ENCODE measurements around the gene TBC1D14. TPM values are rescaled to one million over a fixed set of nuclear protein-coding genes. Genes with fewer than 3 reads are reported as not detected.
A peak's percentile ranks its signal among the peaks of the same experiment; 100 is the strongest.

The TBC1D14 gene
- polyA plus RNA-seq, 3 donors: 61.2 to 66.4 (median 61.8) TPM

GRCh38 chr4:7042503-7043283, 133.1 kb downstream of the TBC1D14 start:
- peak; percentile 89 to 98 (median 97) for DNase-seq (ENCODE audit: extremely low read depth in 1 of 11, low read depth in 9 of 11, low spot score in 4 of 11)

- no peak for DNase-seq (ENCODE audit: extremely low read depth in 1 of 11, low read depth in 9 of 11, low spot score in 4 of 11)
Observed at GRCh38 chr4:7043284-7044136, 133.9 kb downstream of the TBC1D14 start, which contains the start of gene TADA2B. Gene TADA2B (plus strand): TSS chr4:7043372. CDS start chr4:7043580, 208 bp downstream.

- DNase-seq (ENCODE audit: extremely low read depth in 1 of 11, low read depth in 9 of 11, low spot score in 4 of 11): no peak
Observed at GRCh38 chr4:7044137-7044930, 134.7 kb downstream of the TBC1D14 start.

GRCh38 chr4:7045553-7045952, 135.9 kb downstream of the TBC1D14 start:
- DNase-seq (ENCODE audit: extremely low read depth in 1 of 11, low read depth in 9 of 11, low spot score in 4 of 11): no peak

GRCh38 chr4:7045961-7046921, 136.6 kb downstream of the TBC1D14 start:
- no peak for DNase-seq (ENCODE audit: extremely low read depth in 1 of 11, low read depth in 9 of 11, low spot score in 4 of 11)

- no peak for DNase-seq (ENCODE audit: extremely low read depth in 1 of 11, low read depth in 9 of 11, low spot score in 4 of 11)
Observed at GRCh38 chr4:7046971-7047370, 137.3 kb downstream of the TBC1D14 start.

- DNase-seq (ENCODE audit: extremely low read depth in 1 of 11, low read depth in 9 of 11, low spot score in 4 of 11): no peak
Observed at GRCh38 chr4:7048642-7049041, 139.0 kb downstream of the TBC1D14 start.

GRCh38 chr4:7049295-7049694, 139.7 kb downstream of the TBC1D14 start:
- DNase-seq (ENCODE audit: extremely low read depth in 1 of 11, low read depth in 9 of 11, low spot score in 4 of 11): no peak

GRCh38 chr4:7049739-7050138, 140.1 kb downstream of the TBC1D14 start:
- DNase-seq (ENCODE audit: extremely low read depth in 1 of 11, low read depth in 9 of 11, low spot score in 4 of 11): no peak

GRCh38 chr4:7050481-7051143, 141.0 kb downstream of the TBC1D14 start:
- DNase-seq (ENCODE audit: extremely low read depth in 1 of 11, low read depth in 9 of 11, low spot score in 4 of 11): no peak

GRCh38 chr4:7051144-7051495, 141.5 kb downstream of the TBC1D14 start:
- DNase-seq (ENCODE audit: extremely low read depth in 1 of 11, low read depth in 9 of 11, low spot score in 4 of 11): no peak

- DNase-seq (ENCODE audit: extremely low read depth in 1 of 11, low read depth in 9 of 11, low spot score in 4 of 11): no peak
Observed at GRCh38 chr4:7051905-7052304, 142.3 kb downstream of the TBC1D14 start.

- DNase-seq (ENCODE audit: extremely low read depth in 1 of 11, low read depth in 9 of 11, low spot score in 4 of 11): no peak
Observed at GRCh38 chr4:7052313-7052712, 142.7 kb downstream of the TBC1D14 start.

- no peak for DNase-seq (ENCODE audit: extremely low read depth in 1 of 11, low read depth in 9 of 11, low spot score in 4 of 11)
Observed at GRCh38 chr4:7052923-7053715, 143.5 kb downstream of the TBC1D14 start.

GRCh38 chr4:7054106-7054880, 144.7 kb downstream of the TBC1D14 start:
- DNase-seq (ENCODE audit: extremely low read depth in 1 of 11, low read depth in 9 of 11, low spot score in 4 of 11): no peak

All from renal cortex interstitium (tissue), 11 donors.